HL-60 (cell line): ENCODE data around the gene ARHGAP35.

ENCODE experiments used
- DNase-seq, 2 experiments: peaks; one replicate each; pipeline ENCODE4 v3.0.0-alpha.2; 2010 to 2020; ENCODE audit warnings: low read depth in 1 of 2, low spot score in 1 of 2
- H3K27ac ChIP-seq: fragments of 250-450 bp; sonication (Bioruptor Pico); replicated peaks from 2 replicates; pipeline ENCODE4 v1.5.1; 2020; ENCODE audit warnings: mild to moderate bottlenecking, moderate library complexity
- H3K27me3 ChIP-seq: fragments of 250-450 bp; sonication (Bioruptor Pico); 2 replicates; pipeline ENCODE4 v1.5.1; 2021; ENCODE audit warnings: mild to moderate bottlenecking, moderate library complexity; ENCODE audit not compliant: insufficient read depth, poor library complexity, severe bottlenecking
- H3K4me3 ChIP-seq: replicated peaks from 2 replicates; pipeline ENCODE4 v1.5.1; 2011; ENCODE audit warnings: mild to moderate bottlenecking, control low read depth, low read length; ENCODE audit not compliant: insufficient read depth
- GABPA ChIP-seq: IDR thresholded peaks from 2 replicates; pipeline ENCODE4 v1.6.1; 2012; ENCODE audit warnings: low read depth
- POLR2AphosphoS5 ChIP-seq: IDR thresholded peaks from 2 replicates; pipeline ENCODE4 v1.6.1; 2012; ENCODE audit warnings: low read depth
- SPI1 ChIP-seq: IDR thresholded peaks from 2 replicates; pipeline ENCODE4 v1.6.1; 2012; ENCODE audit warnings: low read depth, mild to moderate bottlenecking, borderline replicate concordance
- TF ChIP-seq, protein P1 (sequence below): IDR thresholded peaks from 2 replicates; pipeline ENCODE4 v1.6.1; 2012; ENCODE audit warnings: low read depth; ENCODE audit not compliant: insufficient replicate concordance
- TF ChIP-seq, protein P2 (sequence below): IDR thresholded peaks from one replicate; pipeline ENCODE4 v1.5.1; 2011; ENCODE audit warnings: low read length, control low read depth, inconsistent platforms; ENCODE audit not compliant: insufficient read depth

Gene ARHGAP35

DNA sequence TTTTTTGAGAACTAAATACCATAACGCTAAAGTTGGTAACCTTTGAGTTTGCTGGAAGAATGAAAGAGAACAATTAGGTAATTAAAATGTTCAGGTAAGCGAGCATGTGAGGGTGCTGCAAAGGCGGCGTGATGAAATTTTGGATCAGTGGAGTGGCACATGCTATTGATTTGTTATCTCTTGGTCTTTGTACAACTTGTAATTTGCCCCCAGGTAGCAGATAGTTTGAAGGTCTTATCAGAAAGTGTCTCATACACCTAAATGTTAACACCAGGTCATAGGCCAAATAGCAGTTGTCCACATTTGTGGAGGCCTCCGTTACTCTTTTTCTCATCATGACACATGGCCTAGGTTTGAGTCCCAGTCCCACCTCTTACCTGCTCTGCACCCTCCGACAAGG is 14.9 kb downstream of the ARHGAP35 start:
- no peak overlapping the region for H3K27ac ChIP-seq
- TF ChIP-seq GABPA (no peak), POLR2AphosphoS5 (no peak), SPI1 (no peak)
- TF ChIP-seq, protein P1, sequence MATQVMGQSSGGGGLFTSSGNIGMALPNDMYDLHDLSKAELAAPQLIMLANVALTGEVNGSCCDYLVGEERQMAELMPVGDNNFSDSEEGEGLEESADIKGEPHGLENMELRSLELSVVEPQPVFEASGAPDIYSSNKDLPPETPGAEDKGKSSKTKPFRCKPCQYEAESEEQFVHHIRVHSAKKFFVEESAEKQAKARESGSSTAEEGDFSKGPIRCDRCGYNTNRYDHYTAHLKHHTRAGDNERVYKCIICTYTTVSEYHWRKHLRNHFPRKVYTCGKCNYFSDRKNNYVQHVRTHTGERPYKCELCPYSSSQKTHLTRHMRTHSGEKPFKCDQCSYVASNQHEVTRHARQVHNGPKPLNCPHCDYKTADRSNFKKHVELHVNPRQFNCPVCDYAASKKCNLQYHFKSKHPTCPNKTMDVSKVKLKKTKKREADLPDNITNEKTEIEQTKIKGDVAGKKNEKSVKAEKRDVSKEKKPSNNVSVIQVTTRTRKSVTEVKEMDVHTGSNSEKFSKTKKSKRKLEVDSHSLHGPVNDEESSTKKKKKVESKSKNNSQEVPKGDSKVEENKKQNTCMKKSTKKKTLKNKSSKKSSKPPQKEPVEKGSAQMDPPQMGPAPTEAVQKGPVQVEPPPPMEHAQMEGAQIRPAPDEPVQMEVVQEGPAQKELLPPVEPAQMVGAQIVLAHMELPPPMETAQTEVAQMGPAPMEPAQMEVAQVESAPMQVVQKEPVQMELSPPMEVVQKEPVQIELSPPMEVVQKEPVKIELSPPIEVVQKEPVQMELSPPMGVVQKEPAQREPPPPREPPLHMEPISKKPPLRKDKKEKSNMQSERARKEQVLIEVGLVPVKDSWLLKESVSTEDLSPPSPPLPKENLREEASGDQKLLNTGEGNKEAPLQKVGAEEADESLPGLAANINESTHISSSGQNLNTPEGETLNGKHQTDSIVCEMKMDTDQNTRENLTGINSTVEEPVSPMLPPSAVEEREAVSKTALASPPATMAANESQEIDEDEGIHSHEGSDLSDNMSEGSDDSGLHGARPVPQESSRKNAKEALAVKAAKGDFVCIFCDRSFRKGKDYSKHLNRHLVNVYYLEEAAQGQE = no peak
- TF ChIP-seq, protein P2, sequence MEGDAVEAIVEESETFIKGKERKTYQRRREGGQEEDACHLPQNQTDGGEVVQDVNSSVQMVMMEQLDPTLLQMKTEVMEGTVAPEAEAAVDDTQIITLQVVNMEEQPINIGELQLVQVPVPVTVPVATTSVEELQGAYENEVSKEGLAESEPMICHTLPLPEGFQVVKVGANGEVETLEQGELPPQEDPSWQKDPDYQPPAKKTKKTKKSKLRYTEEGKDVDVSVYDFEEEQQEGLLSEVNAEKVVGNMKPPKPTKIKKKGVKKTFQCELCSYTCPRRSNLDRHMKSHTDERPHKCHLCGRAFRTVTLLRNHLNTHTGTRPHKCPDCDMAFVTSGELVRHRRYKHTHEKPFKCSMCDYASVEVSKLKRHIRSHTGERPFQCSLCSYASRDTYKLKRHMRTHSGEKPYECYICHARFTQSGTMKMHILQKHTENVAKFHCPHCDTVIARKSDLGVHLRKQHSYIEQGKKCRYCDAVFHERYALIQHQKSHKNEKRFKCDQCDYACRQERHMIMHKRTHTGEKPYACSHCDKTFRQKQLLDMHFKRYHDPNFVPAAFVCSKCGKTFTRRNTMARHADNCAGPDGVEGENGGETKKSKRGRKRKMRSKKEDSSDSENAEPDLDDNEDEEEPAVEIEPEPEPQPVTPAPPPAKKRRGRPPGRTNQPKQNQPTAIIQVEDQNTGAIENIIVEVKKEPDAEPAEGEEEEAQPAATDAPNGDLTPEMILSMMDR = no peak
- no peak for DNase-seq

DNA sequence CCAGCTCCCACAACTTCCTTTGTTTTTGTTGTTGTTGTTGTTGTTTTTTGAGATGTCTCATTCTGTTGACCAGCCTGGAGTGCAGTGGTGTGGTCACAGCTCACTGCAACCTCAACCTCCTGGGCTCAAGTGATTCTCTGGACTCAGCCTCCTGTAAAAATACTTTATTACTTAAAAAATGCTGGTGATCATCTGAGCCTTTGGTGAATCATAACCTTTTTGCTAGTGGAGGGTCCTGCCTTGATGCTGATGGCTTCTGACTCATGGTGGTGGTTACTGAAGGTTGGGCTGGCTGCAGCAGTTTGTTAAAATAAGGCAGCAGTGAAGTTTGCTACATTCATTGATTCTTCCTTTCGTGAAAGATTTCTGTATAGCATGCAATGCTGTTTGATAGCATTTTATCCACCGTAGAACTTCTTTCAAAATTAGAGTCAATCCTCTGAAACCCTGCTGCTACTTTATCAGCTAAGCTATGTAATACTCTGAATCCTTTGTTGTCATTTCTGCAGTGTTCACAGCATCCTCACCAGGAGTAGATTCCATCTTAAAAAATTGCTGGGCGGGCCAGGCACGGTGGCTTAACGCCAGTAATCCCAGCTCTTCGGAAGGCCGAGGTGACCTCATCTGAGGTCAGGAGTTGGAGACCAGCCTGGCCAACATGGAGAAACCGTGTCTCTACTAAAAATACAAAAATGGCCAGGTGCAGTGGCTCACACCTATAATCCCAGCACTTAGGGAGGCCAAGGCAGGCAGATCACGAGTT is 18.0 kb downstream of the ARHGAP35 start:
- DNase-seq = no peak
- TF ChIP-seq SPI1 = no peak
- TF ChIP-seq, protein P1 = no peak
- no peak for TF ChIP-seq GABPA
- TF ChIP-seq, protein P2 = no peak
- TF ChIP-seq POLR2AphosphoS5 = no peak
- H3K27ac ChIP-seq = no peak overlapping the region

More for the DNA sequence above, 14.9 kb downstream of the ARHGAP35 start:
- no peak overlapping the region for H3K4me3 ChIP-seq
- no peaks in the 10 kb centered on the region for H3K27me3 ChIP-seq

DNA sequence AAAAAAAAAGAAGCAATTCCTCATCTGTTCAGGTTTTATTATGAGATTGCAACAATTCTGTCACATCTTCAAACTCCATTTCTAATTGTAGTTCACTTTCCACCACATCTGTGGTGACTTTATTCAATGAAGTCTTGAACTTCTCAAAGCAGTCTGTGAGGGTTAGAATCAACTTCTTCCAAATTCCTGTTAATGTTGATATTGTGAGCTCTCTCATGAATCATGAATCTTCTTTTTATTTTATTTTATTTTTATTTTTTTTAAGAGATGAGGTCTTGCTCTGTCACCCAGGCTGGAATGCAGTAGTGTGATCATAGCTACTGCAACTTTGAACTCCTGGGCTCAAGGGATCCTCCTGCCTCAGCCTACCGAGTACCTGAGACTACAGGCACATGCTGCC is 19.6 kb downstream of the ARHGAP35 start:
- Histone ChIP-seq H3K4me3 (no peak overlapping the region), H3K27ac (no peak overlapping the region), H3K27me3 (no peaks in the 10 kb centered on the region)
- TF ChIP-seq, protein P1 = no peak
- TF ChIP-seq SPI1 = no peak
- no peak for TF ChIP-seq POLR2AphosphoS5
- TF ChIP-seq, protein P2 = no peak
- TF ChIP-seq GABPA = no peak
- no peak for DNase-seq

More for the DNA sequence above, 18.0 kb downstream of the ARHGAP35 start:
- Histone ChIP-seq H3K27me3 (no peaks in the 10 kb centered on the region), H3K4me3 (no peak overlapping the region)
